ENCODE measurements around the gene ZNF319.
A peak's percentile ranks its signal among the peaks of the same experiment; 100 is the strongest.

The ZNF319 gene

DNA sequence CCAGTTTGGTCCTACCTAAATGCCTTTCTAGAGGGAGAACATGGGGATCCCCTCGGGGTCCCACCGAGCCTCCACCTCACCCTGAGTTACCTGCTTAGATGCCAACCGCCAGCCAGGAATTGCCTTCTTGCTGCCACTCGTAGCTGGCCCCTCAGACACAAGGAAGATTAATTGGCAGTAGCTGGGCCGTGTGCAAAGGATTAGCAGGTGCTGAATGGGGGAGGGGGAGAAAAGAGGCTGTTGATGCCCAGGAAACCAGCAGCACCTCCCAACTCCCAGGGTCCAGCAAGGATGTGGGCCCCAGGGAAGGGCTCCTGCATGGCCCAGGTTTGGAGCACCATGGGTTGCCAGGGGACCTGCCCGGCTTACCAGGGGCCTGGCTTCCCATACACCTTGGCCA, 29.5 kb downstream of the ZNF319 start, which contains the start of gene CNGB1:
Gene CNGB1 (minus strand): TSS at position 159 of the 400 bp plus-strand sequence. CDS start 3,842 bp downstream, outside the sequence.
- DNase-seq: peak; percentile 14

DNA sequence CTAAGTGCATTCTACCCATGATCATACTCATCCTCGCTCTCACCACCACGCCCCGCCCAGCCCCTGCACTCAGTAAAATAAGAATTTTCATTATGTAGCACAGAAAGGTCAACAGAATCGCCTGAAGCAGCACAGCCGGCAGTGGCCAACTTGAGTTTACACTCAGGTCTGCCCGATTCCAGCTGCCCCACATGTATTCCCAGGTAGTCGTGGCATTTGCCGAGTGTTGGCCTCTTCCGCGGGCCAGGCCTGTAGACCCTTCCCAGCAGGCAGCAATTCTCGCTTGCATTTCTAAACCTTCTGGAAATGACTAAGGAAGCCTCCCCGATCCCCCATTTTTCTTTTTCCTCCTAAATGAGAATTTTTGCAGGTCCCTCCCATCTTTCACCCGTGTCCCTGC, 30.2 kb downstream of the ZNF319 start:
- no peak for DNase-seq

DNA sequence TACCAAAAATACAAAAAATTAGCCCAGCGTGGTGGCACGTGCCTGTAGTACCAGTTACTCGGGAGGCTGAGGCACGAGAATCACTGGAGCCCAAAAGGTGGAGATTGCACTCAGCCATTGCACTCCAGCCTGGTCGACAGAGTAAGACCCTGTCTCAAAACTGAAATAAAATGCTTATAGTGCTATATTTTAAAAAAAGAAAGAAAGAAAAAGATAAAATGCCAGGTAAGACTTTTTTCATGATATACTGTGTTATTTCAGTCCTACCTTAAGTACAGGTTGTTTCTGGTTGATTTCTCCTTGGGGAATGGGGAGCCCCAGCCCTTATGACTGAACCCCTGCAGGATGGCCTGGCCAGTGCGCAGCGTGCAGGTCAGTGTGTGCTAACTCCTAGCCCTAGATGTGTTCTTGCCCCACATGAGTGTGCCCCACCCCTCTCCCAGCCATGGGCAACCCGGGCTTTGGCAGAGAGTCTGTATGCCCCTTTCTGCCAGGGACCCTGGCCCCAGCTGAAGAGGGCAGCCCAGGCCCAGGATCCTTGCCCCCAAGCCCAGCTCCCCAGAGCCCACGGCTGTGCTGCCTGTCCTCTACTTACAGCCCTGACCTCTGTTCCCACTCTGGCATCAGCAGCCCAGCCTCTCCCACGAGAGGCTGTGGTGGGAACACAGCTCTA, 30.9 kb downstream of the ZNF319 start:
- no peak for DNase-seq

GRCh38 chr16:57967916-57968315, 32.6 kb downstream of the ZNF319 start:
- DNase-seq: no peak

DNA sequence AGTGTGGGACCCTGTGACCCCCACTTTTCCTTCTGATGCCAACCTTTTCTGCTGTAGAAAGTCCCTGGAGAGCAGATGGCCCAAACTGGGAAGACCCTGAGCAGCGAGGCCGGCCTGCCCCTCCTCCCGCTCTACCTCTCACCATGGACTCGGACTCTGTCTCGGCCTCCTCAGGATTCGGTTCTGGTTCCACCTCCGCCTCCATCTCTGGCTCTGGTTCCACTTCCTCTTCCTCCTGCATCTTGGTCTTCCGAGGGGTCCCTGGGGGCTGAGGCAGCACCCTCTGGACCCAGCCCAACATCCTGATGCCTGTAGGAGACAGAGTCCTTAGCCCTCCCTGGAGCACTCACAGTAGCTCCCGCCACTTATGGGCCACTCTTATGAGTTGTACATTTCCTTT, 33.5 kb downstream of the ZNF319 start:
- no peak for DNase-seq

DNA sequence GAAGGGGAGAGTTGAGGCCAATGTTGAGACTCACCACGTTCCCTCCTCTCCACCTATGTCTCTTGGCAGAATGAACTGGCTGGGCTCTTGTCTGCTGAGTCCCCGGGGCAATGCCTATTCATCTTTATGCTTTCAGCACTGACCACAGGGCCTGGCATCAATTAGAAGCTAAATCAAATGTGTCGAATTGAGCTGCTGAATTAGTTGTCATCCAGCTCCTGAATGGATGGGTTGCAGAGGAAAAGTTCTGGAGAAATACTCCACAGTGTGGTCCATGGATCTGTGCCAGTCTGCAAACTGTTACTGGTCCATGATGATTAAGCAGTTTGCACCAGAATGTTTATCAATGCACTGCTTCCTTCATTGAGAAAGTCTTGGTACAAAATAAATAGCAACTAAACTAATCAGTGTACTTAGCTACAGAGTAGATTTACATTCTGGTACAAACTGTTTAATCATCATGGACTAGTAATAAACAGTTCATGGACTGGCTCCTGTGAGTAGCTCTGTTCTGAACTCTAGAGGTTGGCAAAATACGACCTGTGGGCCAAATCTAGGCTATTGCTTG, 34.2 kb downstream of the ZNF319 start:
- no peak for DNase-seq

DNA sequence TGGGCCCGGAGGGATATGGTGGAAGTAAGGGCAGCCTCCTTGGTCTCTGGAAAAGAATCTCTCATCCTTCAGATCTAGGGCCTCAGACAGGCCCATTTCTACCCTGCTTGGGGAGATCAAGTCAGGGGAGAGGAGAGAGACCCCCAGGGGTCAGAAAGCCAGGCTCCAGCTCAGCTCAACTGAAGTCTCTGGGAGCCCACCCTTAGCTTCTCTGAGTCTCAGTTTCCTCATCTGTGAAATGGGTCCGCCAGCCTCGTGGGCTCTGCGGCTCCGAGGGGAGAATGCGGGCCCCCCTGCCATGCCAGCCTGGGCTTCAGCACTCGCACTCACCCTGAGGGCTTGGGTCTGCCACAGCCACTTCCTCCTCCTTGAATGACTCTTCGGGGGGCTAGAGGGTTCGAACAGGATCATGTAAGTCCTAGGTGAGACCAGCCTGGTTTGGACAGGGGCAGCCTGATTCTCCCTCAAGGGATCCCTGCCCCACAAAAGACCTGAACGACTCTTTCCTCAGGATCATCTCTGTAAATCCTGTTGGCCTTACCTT, 36.2 kb downstream of the ZNF319 start:
- no peak for DNase-seq

DNA sequence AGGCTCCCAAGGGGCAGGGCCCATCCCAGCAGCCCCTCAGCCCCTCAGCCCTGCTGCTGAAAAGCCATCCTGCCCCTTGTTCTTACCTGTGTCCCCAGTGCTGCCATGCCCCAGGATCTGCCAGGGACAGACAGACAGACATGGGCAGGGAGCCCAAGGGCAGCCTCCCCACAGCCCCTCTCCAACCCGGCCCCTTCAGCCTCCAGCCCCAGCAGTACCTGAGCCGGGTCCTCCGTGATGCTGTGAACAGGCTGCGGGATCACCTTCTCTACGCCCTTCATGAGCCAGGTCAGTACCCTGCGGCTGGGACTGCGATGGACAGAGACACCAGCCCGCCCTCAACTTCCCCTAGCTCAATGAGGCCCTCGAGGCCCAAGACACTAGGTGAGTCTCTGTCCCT, 37.7 kb downstream of the ZNF319 start:
- no peak for DNase-seq

DNA sequence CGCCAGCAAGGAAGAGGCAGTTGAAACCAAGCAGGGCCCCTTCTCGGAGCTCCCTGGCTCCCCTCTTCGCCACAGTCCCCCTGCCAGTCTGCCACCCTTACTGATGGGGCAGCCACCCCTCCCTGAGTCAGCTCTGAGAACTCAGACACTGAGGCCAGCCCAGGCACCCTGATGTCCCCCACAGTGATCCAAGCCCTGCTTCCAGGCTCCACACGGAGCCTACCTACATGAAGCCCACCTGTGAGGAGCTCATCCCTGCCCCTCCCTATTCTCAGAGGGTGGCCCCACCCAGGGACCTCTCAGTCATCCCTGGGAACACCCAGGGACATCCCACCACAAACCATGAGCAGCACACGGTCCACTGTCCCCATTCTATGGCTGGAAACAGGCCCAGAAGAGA, 38.4 kb downstream of the ZNF319 start:
- DNase-seq: no peak

- DNase-seq: no peak
Observed at GRCh38 chr16:57961538-57961937, 38.9 kb downstream of the ZNF319 start.

GRCh38 chr16:57960826-57961472, 39.5 kb downstream of the ZNF319 start:
- DNase-seq: no peak

DNA sequence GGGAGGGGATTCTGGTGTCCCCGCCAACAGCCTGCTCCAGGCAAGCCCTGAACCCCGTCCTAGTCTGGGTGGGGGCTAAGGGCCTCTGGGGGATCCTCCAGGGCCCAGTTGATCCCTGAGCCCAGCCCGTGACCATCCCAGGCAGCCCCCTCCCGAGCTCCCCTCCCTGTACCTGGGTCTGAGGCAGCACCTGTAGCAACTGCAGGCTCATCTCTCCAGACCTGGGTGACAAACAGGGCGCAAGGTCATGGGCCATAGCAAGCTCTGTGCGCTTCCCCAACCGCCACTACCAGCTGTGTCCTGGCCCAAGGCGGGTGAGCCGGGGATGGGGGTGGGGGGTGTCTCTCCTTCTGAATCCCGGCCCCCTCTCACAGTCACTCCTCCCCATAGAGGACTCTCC, 40.2 kb downstream of the ZNF319 start:
- no peak for DNase-seq

DNA sequence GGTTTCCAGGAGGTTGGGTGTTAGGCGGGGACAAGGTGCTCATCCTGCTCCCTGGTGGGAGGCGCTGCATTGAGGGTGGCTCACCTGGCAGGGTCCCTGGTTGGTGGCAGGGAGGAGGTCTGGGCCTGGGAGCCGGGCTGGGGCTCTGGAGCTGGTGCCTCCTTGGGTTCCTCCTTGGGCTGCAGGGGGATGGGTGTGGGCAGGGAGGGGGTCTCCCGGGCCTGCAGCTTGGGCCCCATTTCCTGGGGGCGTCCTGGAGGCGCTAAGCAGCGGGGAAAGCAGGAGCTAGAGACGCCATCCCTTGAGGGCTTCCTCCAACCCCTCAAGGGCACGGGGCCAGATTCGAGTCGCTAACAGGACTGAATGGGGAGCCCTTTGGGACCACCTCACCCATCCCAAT, 40.7 kb downstream of the ZNF319 start:
- DNase-seq: no peak

GRCh38 chr16:57959121-57959520, 41.4 kb downstream of the ZNF319 start:
- DNase-seq: no peak

DNA sequence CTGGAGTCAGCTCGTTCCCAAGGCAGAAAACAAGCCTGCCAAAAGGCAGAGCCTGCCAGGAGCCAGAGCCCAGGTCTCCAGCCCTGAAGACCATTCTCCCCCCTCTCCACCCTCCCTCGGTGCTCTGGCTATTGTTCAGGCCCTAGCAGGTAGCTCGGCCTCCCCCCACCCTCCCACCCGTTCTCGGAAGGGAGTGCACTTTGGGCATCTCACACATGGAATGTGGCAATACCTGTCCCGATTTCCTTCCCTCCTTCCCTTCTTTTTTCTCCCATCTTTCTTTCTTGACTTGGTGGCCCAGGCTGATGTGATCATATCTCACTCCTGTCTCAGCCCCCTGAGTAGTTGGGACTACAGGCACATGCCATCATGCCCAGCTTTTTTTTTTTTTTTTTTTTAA, 41.9 kb downstream of the ZNF319 start:
- DNase-seq: no peak

- no peak for DNase-seq
Observed at GRCh38 chr16:57957673-57958392, 42.6 kb downstream of the ZNF319 start.

GRCh38 chr16:57956924-57957672, 43.4 kb downstream of the ZNF319 start:
- DNase-seq: no peak

DNA sequence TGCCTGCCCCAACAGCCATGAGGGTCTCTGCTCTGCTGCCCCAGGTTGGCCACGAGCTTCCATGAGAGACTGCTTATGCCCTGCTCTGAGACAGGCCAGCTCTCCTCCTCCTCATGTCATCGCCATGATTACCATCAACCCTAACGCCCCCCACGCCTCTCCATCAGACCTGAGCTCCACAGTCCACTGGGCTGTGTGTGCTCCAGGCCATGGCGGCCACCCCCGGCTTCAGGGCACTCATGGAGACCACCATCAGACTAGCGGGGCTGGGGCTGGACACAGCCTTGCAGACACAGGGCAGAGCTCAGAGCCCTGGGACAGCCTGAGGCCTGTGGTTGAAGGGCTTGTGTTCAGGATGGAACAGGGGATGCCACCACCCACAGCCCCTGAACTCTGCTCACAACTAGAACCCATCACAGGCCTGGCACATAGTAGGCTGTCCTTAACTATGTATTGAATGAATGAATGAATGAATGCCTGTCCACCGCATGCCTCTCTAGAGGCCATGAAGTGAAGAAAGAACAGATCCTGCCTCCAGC, 44.1 kb downstream of the ZNF319 start:
- no peak for DNase-seq

GRCh38 chr16:57955572-57956188, 44.8 kb downstream of the ZNF319 start:
- DNase-seq: no peak

DNA sequence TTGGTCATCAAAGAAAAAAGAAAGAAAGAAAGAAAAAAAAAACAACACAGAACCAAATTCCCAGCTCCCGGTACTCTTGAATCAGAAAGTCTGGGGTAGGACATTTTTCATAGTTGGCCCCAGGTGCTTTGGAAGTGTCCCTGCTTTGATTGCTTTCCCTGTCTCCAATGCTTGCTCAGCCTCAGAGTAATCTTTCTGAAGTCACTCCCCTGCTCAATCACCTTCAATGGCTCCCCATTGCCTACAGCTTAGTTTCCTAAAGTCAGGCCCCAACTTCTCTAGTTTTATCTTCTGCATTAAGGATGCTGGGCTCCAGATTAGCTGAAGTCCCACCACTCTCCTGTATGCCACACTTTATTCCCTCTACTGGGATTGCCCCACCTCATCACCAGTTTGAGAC, 46.6 kb downstream of the ZNF319 start:
- DNase-seq: no peak

DNA sequence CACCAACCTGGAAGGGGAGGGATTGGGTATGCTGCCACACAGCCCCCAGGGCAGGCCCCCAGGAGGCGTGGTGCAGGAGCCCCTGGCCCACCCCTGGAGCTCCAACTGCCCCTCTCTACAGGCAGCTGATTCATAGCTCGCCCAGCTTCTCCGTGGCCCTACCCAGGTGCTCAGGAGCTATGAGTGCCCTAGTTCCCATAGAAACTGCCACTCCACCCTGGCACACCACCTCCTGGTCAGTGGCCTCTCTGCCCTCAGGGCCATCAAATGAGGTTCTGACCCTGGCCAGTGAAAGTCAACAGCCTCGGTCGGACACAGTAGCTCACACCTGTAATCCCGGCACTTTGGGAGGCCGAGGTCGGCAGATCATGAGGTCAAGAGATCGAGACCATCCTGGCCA, 47.6 kb downstream of the ZNF319 start:
- no peak for DNase-seq

All from NCI-H524 treated with DMSO at 0.1 percent for 48 hours (cell line).